ENCODE results near the gene BICDL2.

BICDL2 gene

GRCh38 chr16:3007059-3007956 lies 29.4 kb downstream of the BICDL2 start:
- DNase-seq: no peak

GRCh38 chr16:3004781-3005284 lies 31.9 kb downstream of the BICDL2 start:
- no peak for DNase-seq

- no peak for DNase-seq
Observed at GRCh38 chr16:3004319-3004718, 32.4 kb downstream of the BICDL2 start.

- peak; percentile 98 for DNase-seq
Observed at GRCh38 chr16:3003582-3004270, 33.0 kb downstream of the BICDL2 start.

DNA sequence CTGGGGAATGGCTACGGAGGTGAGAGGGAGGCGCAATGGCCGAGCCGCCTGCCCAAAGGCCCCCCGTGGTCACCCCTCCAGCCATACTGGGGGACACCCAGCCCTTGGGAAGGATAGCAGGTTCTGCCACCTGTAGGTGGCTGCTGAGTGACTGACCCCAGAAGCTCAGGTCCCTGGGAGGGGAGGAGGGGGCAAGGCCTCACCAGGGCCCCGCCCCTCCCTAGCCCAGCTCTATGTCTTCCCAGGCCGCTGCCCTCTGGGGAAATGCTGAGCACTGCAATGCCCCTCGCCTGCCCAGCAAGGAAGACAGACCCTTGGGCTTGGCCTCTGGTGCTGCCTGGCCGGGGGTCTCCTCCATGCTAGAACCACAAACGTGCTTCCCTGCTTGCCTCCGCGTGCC lies 35.4 kb downstream of the BICDL2 start:
- no peak for DNase-seq

DNA sequence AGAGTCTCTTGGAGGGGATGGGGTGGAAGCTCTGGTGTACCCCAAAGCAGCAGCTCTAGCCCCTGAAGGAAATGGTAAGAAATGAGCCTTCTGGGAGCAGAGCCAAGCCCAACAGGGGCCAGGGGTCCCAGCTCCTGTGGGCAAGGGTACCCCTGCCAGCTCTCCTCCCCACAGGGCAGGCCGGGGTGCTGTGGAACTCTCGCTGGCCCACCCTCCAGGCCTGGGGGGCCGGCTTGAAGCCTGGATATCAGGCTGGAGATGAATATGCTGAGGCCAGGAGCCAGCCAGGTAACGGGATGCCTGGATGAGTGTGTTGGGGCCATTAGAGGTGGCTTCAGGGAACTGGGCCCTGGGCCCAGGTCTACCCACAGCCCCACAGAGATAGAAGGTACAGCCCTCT lies 36.2 kb downstream of the BICDL2 start:
- DNase-seq: no peak

GRCh38 chr16:2999929-3000328 lies 36.8 kb downstream of the BICDL2 start:
- no peak for DNase-seq

GRCh38 chr16:2996298-2996697 lies 40.4 kb downstream of the BICDL2 start:
- DNase-seq: no peak

DNA sequence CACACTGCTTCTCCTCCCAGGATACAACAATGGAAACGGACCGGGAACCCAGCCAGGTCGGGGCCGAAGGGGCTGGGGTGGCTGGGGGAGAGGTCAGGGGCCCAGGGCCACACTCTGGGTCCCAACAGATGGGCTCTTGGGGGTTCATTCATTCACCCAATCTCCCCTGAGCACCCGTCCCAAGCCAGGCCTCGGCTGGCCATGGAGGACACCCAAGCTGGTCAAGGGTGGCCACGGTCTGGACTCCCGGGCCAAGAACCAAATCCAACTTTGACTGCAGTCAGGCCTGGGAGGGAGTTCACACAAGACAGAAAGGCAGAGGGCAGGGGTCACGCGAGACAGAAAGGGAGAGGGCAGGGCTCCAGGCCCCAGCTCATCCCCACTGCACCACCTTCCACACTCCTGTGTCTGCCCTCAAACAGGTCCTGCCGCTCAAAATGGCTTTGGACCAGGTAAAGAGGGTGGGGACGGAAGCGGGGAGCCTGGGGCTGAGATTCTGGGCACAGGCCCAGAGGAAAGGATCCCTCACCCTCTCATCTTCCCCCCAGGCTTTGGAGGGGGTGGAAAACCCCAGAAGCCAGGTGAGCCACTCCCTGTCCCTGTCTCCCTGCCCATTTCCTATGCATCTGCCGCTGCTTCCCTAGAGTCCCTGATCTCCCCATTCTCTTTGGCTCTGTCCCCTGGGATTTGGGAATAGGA lies 44.2 kb downstream of the BICDL2 start:
- no peak for DNase-seq

DNA sequence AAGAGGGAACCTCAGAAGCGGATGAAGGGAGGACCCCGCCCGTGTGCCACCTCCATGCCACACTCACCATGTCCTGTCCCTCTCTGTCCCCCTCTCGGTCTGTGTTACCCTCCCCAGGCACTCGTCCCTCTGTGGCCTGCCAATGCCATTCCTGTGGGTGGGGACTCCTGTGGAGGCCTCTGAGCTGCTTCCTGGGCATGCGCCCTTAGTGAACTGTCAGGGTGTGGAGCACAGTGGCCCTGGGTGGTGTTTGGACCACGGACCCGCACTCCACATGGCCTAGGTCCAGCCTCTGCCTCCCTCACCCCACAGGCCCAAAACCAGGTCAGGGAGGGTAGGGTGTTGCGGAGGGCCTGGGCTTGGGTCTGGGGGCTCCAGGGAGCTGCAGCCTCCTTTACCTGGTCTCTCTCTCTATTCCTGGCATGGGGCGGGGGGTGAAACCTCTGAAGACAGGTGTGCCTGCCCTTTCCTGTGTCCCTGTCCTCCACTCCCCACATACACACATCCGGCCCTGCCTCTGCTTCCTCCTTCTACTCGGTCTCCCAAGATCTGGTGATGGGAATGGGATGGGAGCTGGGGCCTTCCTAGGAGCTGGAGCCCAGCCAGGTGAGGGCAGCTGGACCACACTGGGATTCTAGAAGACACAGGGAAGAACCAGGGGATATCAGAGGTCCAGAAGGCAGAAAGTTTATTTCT lies 45.0 kb downstream of the BICDL2 start:
- no peak for DNase-seq

- no peak for DNase-seq
Observed at GRCh38 chr16:2990891-2991290, 45.9 kb downstream of the BICDL2 start.

DNA sequence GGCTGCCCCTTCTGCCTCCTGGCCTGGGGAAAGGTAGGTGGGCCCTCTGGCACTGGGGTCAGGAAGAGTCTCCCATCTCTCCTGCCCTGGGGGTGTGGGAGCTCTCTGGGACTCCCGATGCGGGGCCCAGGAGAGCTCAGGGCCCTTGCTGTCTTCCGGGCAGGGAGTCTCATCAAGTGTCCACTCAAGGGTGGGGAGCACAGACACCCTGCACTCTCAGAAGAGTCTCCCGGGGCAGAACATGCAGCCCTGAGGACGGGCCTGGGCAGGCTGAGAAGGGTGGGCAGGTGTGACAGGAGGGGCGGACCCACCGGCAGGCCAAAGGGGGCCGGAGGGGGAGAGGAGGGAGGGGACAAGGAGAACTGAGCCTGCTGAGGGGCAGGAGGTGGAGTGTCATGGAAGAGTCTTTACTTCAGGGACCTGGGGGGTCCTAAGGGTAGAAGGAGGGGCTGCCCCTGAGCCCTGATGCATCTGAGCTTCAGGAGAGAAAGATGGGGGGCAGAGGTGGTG lies 48.1 kb downstream of the BICDL2 start:
- DNase-seq: no peak

DNA sequence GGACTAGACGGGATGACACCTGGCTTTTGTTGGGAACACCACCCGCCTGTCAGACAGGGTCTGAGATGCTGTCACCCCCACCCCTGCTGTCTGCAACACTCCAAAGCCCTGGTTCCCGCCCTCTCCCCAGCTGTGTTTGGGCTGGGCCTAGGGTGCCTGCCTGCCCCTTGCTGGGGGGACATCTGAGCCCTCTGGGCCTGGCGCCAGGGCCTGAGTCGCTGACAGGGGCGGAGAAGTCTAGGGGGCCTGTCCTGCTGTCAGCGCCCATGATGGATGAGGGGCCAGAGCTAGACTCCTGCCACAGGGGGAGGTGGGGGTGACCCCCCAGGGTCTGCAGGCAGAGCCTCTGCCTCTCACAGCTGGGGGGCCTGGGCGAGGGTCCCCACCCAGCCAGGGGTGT lies 48.9 kb downstream of the BICDL2 start:
- DNase-seq: peak; percentile 32

GRCh38 chr16:2987286-2987685 lies 49.5 kb downstream of the BICDL2 start:
- no peak for DNase-seq

GRCh38 chr16:2986623-2987188 lies 50.0 kb downstream of the BICDL2 start:
- DNase-seq: no peak

GRCh38 chr16:2985893-2986355 lies 50.8 kb downstream of the BICDL2 start:
- DNase-seq: no peak

GRCh38 chr16:2985462-2985861 lies 51.3 kb downstream of the BICDL2 start:
- DNase-seq: no peak

- peak; percentile 64 for DNase-seq
Observed at GRCh38 chr16:2983706-2984136, 53.0 kb downstream of the BICDL2 start.

- DNase-seq: no peak
Observed at GRCh38 chr16:2982402-2982801, 54.3 kb downstream of the BICDL2 start.

GRCh38 chr16:2981899-2982250 lies 54.9 kb downstream of the BICDL2 start:
- no peak for DNase-seq

- no peak for DNase-seq
Observed at GRCh38 chr16:2981177-2981898, 55.4 kb downstream of the BICDL2 start.

All from NCI-H1092 (cell line).